KG1 (cell line): ENCODE measurements around the gene GCNT1.
"Not testable (repeated sequence)": the region's sequence is repeated elsewhere in the genome, so short reads cannot be mapped to it uniquely, and the experiment has no call there.

Source experiments
- DNase-seq: peaks from one replicate; lab custom pipeline; 2025; lab: John Stamatoyannopoulos, UW

GCNT1 gene

GRCh38 chr9:76490249-76490990 is 31.4 kb downstream of the GCNT1 start:
- no peak for DNase-seq

DNA sequence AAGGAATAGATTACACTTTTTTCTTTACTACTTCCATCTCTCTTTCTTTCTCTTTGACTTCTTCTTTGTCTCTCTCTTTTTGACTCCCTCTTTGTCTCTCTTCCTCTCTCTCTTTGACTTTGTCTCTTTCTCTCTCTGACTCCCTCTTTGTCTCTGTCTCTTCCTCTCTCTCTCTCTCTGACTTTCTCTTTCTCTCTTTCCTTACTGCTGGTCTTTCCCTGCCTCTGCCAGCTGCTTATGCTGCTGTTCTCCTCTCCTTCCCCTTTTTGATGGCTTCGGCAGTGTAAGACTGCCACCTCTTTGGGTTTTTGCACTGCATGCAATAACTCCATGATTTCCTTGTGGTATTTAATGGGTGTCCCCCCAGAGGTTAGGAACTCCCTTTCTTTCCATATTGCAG is 32.1 kb downstream of the GCNT1 start:
- DNase-seq: not testable (repeated sequence)

DNA sequence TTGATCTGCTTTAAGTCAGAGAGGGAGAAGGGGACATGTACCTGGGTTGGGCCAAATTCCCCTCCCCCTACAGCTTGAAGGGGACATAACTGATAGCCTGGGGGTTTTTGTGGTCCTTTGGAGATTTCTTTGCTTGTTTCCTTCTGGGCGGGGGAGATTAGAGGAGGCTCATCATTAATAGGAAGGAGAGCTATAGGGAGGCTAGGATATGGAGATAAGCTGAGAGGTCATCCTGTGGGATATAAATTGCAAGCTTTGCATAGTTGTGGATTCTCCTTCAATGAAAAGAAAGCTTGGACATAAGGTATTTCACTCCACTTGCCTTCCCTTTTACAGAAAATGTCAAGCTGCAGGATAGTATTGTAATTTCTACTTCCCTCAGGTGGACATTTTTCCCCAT is 34.5 kb downstream of the GCNT1 start:
- not testable (repeated sequence) for DNase-seq

DNA sequence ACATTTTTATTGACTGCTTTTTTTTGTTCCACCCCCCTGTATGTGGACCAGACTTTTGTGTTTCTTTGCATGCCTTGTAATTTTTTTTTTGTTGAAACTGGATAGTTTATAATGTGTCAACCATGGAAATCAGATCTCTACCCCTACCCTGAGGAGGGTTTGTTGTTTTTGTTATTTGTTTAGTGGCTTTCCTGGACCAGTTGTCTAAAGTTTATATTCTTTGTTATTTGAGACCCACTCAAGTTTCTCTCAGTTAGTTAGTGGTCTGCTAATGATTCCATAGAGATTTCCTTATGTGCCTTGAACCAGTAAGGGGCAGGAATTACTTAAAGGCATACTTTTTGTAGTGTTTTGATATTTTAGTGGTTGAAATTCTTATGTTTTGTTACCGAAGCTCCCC is 41.1 kb downstream of the GCNT1 start:
- DNase-seq: no peak

- no peak for DNase-seq
Observed at GRCh38 chr9:76502746-76503145, 43.8 kb downstream of the GCNT1 start.

GRCh38 chr9:76510041-76510440 is 51.1 kb downstream of the GCNT1 start:
- no peak for DNase-seq

- DNase-seq: no peak
Observed at GRCh38 chr9:76510446-76510845, 51.5 kb downstream of the GCNT1 start.

DNA sequence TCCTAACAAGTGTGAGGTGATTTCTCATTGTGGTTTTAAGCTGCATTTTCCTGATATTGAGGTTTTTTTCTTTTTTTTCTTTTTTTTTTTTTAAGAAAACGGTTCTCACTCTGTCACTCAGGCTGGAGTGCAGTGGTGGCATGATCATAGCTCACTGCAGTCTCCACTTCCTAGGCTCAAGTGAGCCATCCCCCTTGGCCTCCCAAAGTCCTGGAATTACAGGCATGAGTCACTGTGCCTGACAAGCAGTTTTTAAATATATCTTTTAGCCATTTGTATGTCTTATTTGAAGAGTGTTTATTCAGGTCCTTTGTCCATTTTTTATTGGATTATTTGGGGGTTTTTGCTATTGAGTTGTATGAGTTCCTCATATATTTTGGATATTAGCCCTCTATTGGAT is 53.8 kb downstream of the GCNT1 start:
- no peak for DNase-seq

GRCh38 chr9:76516350-76516749 is 57.4 kb downstream of the GCNT1 start:
- DNase-seq: no peak

- DNase-seq: no peak
Observed at GRCh38 chr9:76516871-76517270, 57.9 kb downstream of the GCNT1 start.

DNA sequence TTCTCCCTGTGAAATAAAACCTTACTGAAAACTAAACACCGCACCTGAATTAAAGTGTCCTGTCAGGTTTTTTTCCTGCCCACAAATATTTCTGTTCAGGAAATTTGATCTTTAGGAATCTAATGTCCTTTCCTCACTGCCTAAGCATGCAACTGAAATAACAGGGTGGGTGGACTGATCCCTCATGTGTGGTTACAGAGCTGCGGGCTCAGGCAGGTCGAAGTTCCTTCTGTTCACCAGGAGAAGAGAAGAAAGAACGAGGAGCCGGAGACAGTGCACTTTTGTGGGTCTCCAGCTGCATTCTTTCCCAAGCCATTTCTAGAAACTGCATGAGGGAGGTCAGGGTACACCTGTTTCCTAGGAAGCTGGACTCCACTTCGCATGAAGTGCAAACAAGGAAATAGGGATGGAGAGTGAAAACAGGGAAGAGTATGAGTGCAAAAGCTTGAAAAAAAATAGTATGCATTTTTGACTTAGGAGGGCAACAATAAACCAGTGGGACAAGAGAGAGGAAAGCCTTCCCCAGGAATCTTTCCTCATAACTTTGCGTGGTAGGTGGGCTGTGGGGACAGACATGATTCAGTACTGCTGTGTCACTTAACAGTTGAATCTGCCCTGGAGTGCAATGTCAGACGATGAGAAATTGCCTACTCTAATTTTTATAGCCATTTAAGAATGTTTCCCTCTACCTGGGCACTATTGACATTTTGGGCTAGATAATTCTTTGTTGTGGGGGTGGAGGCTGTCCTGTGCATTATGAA is 60.3 kb downstream of the GCNT1 start:
- no peak for DNase-seq

GRCh38 chr9:76521244-76521681 is 62.3 kb downstream of the GCNT1 start:
- no peak for DNase-seq

GRCh38 chr9:76521906-76522305 is 62.9 kb downstream of the GCNT1 start:
- no peak for DNase-seq

- not testable (repeated sequence) for DNase-seq
Observed at GRCh38 chr9:76523617-76524200, 64.7 kb downstream of the GCNT1 start.

GRCh38 chr9:76525196-76525595 is 66.2 kb downstream of the GCNT1 start:
- DNase-seq: no peak

GRCh38 chr9:76526026-76526425 is 67.0 kb downstream of the GCNT1 start:
- no peak for DNase-seq

- no peak for DNase-seq
Observed at GRCh38 chr9:76528056-76528455, 69.1 kb downstream of the GCNT1 start.

- DNase-seq: no peak
Observed at GRCh38 chr9:76528642-76529190, 69.7 kb downstream of the GCNT1 start.

GRCh38 chr9:76529653-76530052 is 70.7 kb downstream of the GCNT1 start:
- no peak for DNase-seq

GRCh38 chr9:76530458-76531110 is 71.6 kb downstream of the GCNT1 start:
- DNase-seq: no peak

DNA sequence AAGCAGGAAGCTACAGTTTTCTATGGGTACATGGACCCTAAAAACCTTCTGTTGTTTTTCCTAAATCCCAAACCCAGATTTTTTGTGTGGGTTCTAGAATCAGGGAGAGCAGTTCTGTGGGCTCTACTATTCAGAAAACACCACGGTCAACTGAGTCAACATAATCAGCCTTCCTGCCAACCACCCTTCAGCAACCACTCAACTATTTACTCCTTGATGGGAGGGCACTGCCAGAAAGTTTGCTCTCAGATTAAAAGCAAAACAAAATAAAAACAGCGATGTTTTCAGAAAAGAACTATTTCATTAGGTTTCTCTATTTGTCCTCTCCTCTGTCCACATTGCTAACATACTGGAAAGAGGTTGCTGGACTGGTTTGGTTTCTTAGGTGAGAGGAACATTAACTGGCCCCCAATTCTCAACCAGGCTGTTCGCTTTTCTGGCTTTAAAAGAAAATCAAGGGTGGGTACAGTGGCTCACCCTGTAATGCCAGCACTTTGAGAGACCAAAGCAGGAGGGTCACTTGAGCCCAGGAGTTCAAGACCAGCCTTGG is 72.3 kb downstream of the GCNT1 start:
- DNase-seq: no peak

GRCh38 chr9:76532877-76533276 is 73.9 kb downstream of the GCNT1 start:
- not testable (repeated sequence) for DNase-seq
